ENCODE measurements around the gene SNRNP25.

- TF ChIP-seq CTCF (IDR thresholded peaks at IDR 0.05; ENCODE audit: borderline replicate concordance, extremely low read depth, low read length, poor library complexity, severe bottlenecking) (no peak), EZH2 (IDR thresholded peaks at IDR 0.05; ENCODE audit: borderline replicate concordance, low read depth, low read length, severe bottlenecking) (no peak)
Observed at GRCh38 chr16:63466-63865, 9.8 kb downstream of the SNRNP25 start.
